HFF-Myc (cell line): Measurements from ENCODE around the gene DCUN1D4.

Experiments
- DNase-seq: peaks from one replicate; pipeline ENCODE4 v3.0.0-alpha.2; 2011; ENCODE audit warnings: low read depth; ENCODE audit errors: extremely low read depth
- H3K4me3 ChIP-seq: replicated peaks from 2 replicates; pipeline ENCODE4 v1.5.1; 2011; ENCODE audit warnings: low read depth, mild to moderate bottlenecking, control low read depth, low read length
- CTCF ChIP-seq: IDR thresholded peaks from 2 replicates; pipeline ENCODE4 v1.5.1; 2012; ENCODE audit warnings: mild to moderate bottlenecking, low read depth, low read length, control low read depth; ENCODE audit errors: missing control alignments

DCUN1D4 gene

GRCh38 chr4:51844153-51845054 lies 1.5 kb downstream of the DCUN1D4 start:
- peak; percentile 77 for DNase-seq
- TF ChIP-seq CTCF = no peak
- H3K4me3 ChIP-seq = peak overlapping the region; percentile 66

GRCh38 chr4:51845055-51845426 lies 2.1 kb downstream of the DCUN1D4 start:
- TF ChIP-seq CTCF = no peak
- no peak for DNase-seq

GRCh38 chr4:51845711-51846110 lies 2.8 kb downstream of the DCUN1D4 start:
- no peak for TF ChIP-seq CTCF
- DNase-seq = no peak
- H3K4me3 ChIP-seq = no peak overlapping the region; the same call in 1 of the 2 replicates

More at GRCh38 chr4:51845055-51845426, 2.1 kb downstream of the DCUN1D4 start:
- peak overlapping the region; percentile 66 for H3K4me3 ChIP-seq

- TF ChIP-seq CTCF = no peak
- no peak overlapping the region for H3K4me3 ChIP-seq
- DNase-seq = no peak
Observed at GRCh38 chr4:51849430-51849829, 6.5 kb downstream of the DCUN1D4 start.

GRCh38 chr4:51850294-51850693 lies 7.3 kb downstream of the DCUN1D4 start:
- H3K4me3 ChIP-seq = no peak overlapping the region
- TF ChIP-seq CTCF = no peak
- no peak for DNase-seq

GRCh38 chr4:51851090-51851936 lies 8.4 kb downstream of the DCUN1D4 start:
- H3K4me3 ChIP-seq = no peak overlapping the region
- DNase-seq = no peak
- TF ChIP-seq CTCF = no peak
